ENCODE data around the gene PCLO. TPM values are rescaled to one million over a fixed set of nuclear protein-coding genes. Genes with fewer than 3 reads are reported as not detected.

The PCLO gene
- total RNA-seq, 4 donors from 2014 or later: 6.6 to 70.7 (median 33.9) TPM

DNA sequence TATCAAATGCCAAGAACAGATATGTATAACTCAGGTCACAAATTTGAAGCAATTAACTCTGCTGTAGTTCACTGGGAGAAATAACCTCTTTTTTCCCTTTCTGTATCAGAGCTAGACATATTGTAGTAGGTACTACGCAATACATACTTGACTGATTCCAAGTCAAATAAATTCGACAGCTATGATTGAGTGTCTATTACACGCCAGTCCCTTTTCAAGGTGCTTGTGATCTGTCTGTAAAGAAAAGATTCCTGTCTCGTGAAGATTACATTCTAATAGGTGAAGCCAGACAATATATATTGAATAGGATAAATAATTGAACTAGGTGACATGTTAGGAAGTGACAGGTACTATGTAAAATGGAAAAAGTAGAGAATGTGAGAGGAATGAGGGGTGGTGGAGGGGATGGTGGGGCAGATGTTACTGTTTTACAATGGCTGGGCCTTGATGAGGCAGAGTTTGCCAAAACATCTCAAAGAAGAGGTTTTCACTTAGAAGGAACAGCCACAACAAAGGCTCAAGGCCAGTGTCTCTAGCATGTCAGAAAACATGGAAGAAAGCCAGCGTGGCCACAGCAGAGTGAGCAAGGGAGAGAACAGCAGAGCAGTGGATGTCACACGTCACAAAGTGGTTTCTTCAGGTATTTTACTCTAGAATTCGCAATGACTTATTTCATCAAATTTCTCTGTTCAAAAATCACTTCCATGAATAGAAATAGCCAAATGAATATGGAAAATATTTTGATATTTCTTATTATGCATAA, 436.5 kb downstream of the PCLO start:
- TF ChIP-seq POLR2A (IDR thresholded peaks at IDR 0.05) (no peak), CTCF (IDR thresholded peaks at IDR 0.05) (no peak)
- no peaks in the 10 kb centered on the region for H3K9me3 ChIP-seq
- peaks cover 0 to 9% (median 0%) of the 10 kb centered on the region in 4 donors for H3K4me1 ChIP-seq
- no peak overlapping the region for H3K27ac ChIP-seq
- H3K4me3 ChIP-seq: no peak overlapping the region
- H3K36me3 ChIP-seq: no peaks in the 10 kb centered on the region
- DNase-seq: no peak
- no peaks in the 10 kb centered on the region for H3K27me3 ChIP-seq

GRCh38 chr7:82723411-82723810, 439.3 kb downstream of the PCLO start:
- no peak overlapping the region for H3K4me3 ChIP-seq
- no peak overlapping the region for H3K27ac ChIP-seq
- H3K36me3 ChIP-seq: no peaks in the 10 kb centered on the region
- H3K27me3 ChIP-seq: no peaks in the 10 kb centered on the region
- no peak for DNase-seq
- TF ChIP-seq CTCF (IDR thresholded peaks at IDR 0.05) (no peak), POLR2A (IDR thresholded peaks at IDR 0.05) (no peak)
- no peaks in the 10 kb centered on the region for H3K9me3 ChIP-seq
- peaks cover 0 to 9% (median 0%) of the 10 kb centered on the region in 4 donors for H3K4me1 ChIP-seq

GRCh38 chr7:82722946-82723345, 439.7 kb downstream of the PCLO start:
- no peak overlapping the region for H3K4me3 ChIP-seq
- H3K4me1 ChIP-seq: peaks cover 0 to 9% (median 0%) of the 10 kb centered on the region in 4 donors
- no peak overlapping the region for H3K27ac ChIP-seq
- DNase-seq: no peak
- TF ChIP-seq CTCF (IDR thresholded peaks at IDR 0.05) (no peak), POLR2A (IDR thresholded peaks at IDR 0.05) (no peak)
- no peaks in the 10 kb centered on the region for H3K27me3 ChIP-seq
- no peaks in the 10 kb centered on the region for H3K36me3 ChIP-seq
- H3K9me3 ChIP-seq: no peaks in the 10 kb centered on the region

DNA sequence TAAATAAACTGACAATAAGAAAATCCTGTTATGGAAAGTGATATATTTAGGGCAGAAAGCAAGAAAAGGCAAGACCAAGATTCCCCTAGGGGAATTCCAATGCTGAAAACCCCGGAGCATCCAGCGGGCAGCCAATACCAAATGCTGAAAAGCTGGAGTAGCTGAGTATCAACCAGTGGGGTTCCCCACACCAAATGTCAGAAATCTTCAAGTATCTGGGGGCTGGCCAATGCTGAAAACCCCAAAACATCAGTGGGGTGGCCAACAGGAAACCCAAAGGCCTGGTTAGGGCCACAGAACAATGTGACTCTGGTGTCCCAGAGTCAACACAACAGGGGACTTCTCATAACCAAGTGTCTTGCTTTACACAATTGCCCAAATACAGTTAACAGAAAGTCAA, 447.3 kb downstream of the PCLO start:
- H3K27ac ChIP-seq: no peak overlapping the region
- no peak for DNase-seq
- no peaks in the 10 kb centered on the region for H3K9me3 ChIP-seq
- H3K4me3 ChIP-seq: no peak overlapping the region
- no peaks in the 10 kb centered on the region for H3K36me3 ChIP-seq
- TF ChIP-seq CTCF (IDR thresholded peaks at IDR 0.05) (no peak), POLR2A (IDR thresholded peaks at IDR 0.05) (no peak)
- no peaks in the 10 kb centered on the region for H3K4me1 ChIP-seq
- H3K27me3 ChIP-seq: no peaks in the 10 kb centered on the region

GRCh38 chr7:82714883-82715282, 447.8 kb downstream of the PCLO start:
- Histone ChIP-seq H3K36me3 (no peaks in the 10 kb centered on the region), H3K27me3 (no peaks in the 10 kb centered on the region), H3K4me1 (no peaks in the 10 kb centered on the region), H3K27ac (no peak overlapping the region), H3K9me3 (no peaks in the 10 kb centered on the region), H3K4me3 (no peak overlapping the region)
- no peak for DNase-seq
- no peak for TF ChIP-seq CTCF (IDR thresholded peaks at IDR 0.05)
- TF ChIP-seq POLR2A (IDR thresholded peaks at IDR 0.05): no peak
